ENCODE data around the gene SSX2IP.

DNA sequence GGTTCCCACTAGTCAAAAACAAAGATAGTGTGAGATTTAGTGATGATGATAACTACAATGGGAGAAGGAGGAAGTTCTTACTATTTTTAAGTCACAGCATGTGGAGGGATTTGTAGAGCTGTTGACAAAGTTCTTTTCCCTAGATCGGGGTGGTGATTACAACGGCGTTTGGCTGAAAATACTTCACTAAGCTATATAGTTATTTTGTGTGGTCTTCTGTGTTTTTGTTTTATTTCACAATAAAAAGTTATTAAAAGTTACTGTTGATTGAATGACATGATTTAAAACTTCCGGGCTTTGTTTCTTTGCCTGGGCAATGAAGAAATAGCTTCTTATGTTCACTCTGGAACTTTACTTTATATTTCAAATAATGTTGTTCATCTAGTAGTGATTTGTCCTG, 47.3 kb upstream of the SSX2IP start:
- TF ChIP-seq CTCF (IDR thresholded peaks at IDR 0.05) (no peak), POLR2AphosphoS5 (IDR thresholded peaks at IDR 0.05) (peak; percentile 15), POLR2A (IDR thresholded peaks at IDR 0.05) (no peak)

All from prostate gland (tissue), 2 donors.